Kidney epithelial cell (primary cell): ENCODE results near the gene RANBP10. TPM values are rescaled to one million over a fixed set of nuclear protein-coding genes. Genes with fewer than 3 reads are reported as not detected.

Experiments
- DNase-seq: peaks from one replicate; pipeline ENCODE4 v3.0.0-alpha.2; 2010; ENCODE audit warnings: low read depth
- H3K27me3 ChIP-seq: 2 replicates; pipeline ENCODE4 v1.6.0; 2011; ENCODE audit warnings: low read length; ENCODE audit not compliant: control insufficient read depth, insufficient read depth
- H3K36me3 ChIP-seq: 2 replicates; pipeline ENCODE4 v1.5.1; 2011; ENCODE audit warnings: low read length; ENCODE audit not compliant: control insufficient read depth, insufficient read depth
- H3K4me3 ChIP-seq: 2 replicates; pipeline ENCODE4 v1.5.1; 2011; ENCODE audit warnings: low read depth, mild to moderate bottlenecking, control low read depth, low read length
- total RNA-seq: library from RNA; depleted of rRNA; stranded (reverse); fragments of >200 nt; gene quantifications from 2 replicates; pipeline ENCODE4 v1.2.3, GENCODE V29; 2015
- TF ChIP-seq, protein P1 (sequence below): IDR thresholded peaks from 2 replicates; pipeline ENCODE4 v1.5.1; 2011; ENCODE audit warnings: mild to moderate bottlenecking, moderate library complexity, low read length, control low read depth, inconsistent platforms; ENCODE audit not compliant: insufficient read depth, poor library complexity, severe bottlenecking

RANBP10 gene
- total RNA-seq, 1 donor from 2014 or later = 12.5 TPM

DNA sequence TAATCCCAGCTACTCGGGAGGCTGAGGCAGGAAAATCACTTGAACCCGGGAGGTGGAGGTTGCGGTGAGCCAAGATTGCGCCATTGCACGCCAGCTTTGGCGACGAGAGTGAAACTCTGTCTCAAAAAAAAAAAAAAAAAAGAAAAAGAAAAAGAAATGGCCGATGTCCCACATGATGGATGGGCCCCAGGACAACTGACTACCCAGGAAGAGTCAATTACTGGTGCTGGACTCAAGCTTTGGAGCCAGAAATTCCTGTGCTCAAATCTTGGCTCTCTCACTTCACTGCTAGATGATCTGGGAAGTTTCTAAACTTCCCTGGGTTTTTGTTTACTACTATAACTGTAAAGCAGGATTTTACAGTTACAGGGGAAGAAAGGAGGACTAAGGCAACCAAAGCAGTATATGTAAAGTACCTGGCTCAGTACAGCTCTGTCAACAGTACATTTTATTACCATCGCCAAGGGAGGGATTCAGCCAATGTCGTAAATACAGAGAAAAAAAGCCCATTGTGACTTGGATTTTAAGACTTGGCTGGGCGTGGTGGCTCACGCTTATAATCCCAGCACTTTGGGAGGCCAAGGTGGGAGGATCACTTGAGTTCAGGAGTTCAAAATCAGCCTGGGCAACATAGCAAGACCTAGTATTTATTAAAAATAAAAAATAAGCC, 127.9 kb downstream of the RANBP10 start:
- H3K27me3 ChIP-seq = no peaks in the 10 kb centered on the region
- peaks cover 2% of the 10 kb centered on the region for H3K36me3 ChIP-seq
- DNase-seq = no peak
- no peak overlapping the region for H3K4me3 ChIP-seq
- TF ChIP-seq, protein P1, sequence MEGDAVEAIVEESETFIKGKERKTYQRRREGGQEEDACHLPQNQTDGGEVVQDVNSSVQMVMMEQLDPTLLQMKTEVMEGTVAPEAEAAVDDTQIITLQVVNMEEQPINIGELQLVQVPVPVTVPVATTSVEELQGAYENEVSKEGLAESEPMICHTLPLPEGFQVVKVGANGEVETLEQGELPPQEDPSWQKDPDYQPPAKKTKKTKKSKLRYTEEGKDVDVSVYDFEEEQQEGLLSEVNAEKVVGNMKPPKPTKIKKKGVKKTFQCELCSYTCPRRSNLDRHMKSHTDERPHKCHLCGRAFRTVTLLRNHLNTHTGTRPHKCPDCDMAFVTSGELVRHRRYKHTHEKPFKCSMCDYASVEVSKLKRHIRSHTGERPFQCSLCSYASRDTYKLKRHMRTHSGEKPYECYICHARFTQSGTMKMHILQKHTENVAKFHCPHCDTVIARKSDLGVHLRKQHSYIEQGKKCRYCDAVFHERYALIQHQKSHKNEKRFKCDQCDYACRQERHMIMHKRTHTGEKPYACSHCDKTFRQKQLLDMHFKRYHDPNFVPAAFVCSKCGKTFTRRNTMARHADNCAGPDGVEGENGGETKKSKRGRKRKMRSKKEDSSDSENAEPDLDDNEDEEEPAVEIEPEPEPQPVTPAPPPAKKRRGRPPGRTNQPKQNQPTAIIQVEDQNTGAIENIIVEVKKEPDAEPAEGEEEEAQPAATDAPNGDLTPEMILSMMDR = no peak

DNA sequence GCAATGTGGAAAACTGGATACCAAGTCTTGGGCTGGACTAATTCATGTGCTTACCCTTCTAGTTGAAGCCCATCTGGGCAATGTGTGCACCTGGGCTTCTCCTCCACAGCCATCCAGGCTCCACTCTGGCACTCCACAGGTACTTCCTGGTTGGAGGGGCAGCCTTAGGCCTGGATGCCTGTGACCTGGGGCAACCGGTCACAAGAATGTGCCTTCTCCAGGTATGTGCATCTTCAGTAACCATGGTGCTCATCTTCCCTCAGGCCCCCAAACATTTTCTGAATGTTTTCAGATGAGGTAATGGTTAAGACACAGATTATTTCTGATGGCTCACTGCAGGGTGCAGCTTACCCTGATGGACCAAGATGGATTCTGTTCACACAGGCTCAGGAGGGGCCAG, 128.6 kb downstream of the RANBP10 start:
- peaks cover 2% of the 10 kb centered on the region for H3K36me3 ChIP-seq
- TF ChIP-seq, protein P1 = no peak
- no peak for DNase-seq
- H3K27me3 ChIP-seq = no peaks in the 10 kb centered on the region
- H3K4me3 ChIP-seq = no peak overlapping the region

DNA sequence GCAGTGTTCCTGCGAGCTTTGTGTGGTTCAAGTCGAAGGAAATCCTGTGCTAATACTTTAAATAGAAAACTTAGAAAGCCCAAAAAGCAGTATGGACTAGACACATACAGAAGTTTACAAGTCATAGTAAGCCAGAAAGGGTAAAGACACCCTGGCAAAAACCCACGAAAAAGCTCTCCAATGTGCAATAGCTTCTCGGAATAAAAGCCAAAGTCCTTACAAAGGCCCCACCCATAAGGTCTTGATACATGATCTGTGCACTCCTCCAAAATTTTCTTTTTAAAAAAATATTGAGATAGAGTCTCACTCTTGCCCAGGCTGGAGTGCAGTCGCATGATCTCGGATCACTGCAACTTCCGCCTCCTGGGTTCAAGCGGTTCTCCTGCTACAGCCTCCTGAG, 129.4 kb downstream of the RANBP10 start:
- Histone ChIP-seq H3K4me3 (no peak overlapping the region), H3K27me3 (no peaks in the 10 kb centered on the region), H3K36me3 (peaks cover 2% of the 10 kb centered on the region)
- no peak for DNase-seq
- TF ChIP-seq, protein P1 = no peak

DNA sequence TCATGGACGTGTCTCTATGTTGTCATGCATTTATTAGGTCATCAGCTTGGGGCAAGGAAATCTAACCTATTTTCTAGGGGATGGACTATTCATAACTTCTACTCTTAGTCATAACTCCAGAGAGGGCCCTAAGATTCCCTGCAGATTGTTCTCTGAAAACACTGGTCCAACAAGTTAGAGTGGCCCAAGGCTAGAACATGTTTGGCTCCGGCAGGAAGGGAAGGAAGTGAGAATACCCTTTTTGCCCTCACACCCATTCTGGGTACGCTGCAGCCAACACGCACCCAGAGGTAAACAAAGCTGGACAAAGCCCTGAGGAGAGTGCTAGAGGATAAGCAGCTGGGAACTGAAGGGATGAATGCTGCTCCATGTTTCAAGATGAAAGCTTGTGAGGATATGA, 129.8 kb downstream of the RANBP10 start:
- Histone ChIP-seq H3K36me3 (peaks cover 2% of the 10 kb centered on the region), H3K4me3 (no peak overlapping the region), H3K27me3 (no peaks in the 10 kb centered on the region)
- TF ChIP-seq, protein P1 = no peak
- DNase-seq = no peak

DNA sequence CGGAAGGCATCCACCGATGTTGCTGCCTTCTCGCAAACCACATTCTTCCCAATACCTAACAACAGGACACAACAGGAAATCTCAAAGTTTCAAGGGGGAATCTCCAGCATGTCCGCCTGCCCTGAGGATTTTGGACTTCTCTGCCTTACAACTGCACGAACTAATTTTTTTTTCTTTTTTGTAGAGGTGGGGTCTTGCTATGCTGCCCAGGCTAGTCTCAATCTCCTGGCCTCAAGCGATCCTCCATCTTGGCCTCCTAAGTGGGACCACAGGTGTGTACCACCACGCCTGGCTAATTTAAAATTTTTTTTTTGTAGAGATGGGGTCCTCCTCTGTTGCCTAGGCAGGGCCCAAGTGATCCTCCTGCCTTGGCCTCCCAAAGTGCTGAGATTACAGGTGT, 130.4 kb downstream of the RANBP10 start:
- TF ChIP-seq, protein P1 = no peak
- no peak for DNase-seq
- peaks cover 2% of the 10 kb centered on the region for H3K36me3 ChIP-seq
- no peaks in the 10 kb centered on the region for H3K27me3 ChIP-seq
- H3K4me3 ChIP-seq = no peak overlapping the region

DNA sequence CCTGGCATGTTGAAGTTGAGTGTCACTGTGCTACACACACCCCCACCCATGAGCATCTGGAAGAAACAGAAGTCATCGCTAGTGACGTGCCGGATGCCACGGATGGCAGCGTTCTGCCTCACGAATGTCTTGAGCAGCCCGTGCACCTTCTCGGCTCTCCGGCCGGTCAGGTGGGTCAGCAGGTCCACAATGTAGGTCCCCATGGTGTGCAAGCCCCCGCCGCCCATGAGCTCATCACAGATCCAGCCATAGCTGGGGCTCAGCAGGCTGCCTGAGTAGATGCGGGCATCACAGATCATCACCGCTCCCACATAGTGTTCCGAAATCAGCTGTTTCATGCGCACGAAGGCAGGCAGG, 130.8 kb downstream of the RANBP10 start:
- peaks cover 2% of the 10 kb centered on the region for H3K36me3 ChIP-seq
- TF ChIP-seq, protein P1 = no peak
- DNase-seq = no peak
- H3K4me3 ChIP-seq = no peak overlapping the region
- H3K27me3 ChIP-seq = no peaks in the 10 kb centered on the region
